IPS-15b (cell line): ENCODE data around the gene YARS1.

Source experiments
- H3K27me3 ChIP-seq: one replicate; pipeline ENCODE4 v1.6.1; 2013; ENCODE audit warnings: low read length; ENCODE audit not compliant: control insufficient read depth, insufficient read depth
- H3K36me3 ChIP-seq: one replicate; pipeline ENCODE4 v1.6.1; 2013; ENCODE audit warnings: low read length; ENCODE audit not compliant: control insufficient read depth, insufficient read depth
- H3K4me1 ChIP-seq: one replicate; pipeline ENCODE4 v1.6.1; 2013; ENCODE audit warnings: mild to moderate bottlenecking, low read length; ENCODE audit not compliant: control insufficient read depth, insufficient read depth
- H3K4me3 ChIP-seq: one replicate; pipeline ENCODE4 v1.5.1; 2013; ENCODE audit warnings: low read depth, low read length
- H3K9ac ChIP-seq: one replicate; pipeline ENCODE4 v1.6.1; 2013; ENCODE audit warnings: low read depth, mild to moderate bottlenecking, low read length
- H3K9me3 ChIP-seq: one replicate; pipeline ENCODE4 v1.6.1; 2013; ENCODE audit warnings: mild to moderate bottlenecking, low read length; ENCODE audit not compliant: control insufficient read depth, insufficient read depth

The YARS1 gene

GRCh38 chr1:32773764-32774463, 43.2 kb downstream of the YARS1 start:
- H3K4me1 ChIP-seq = peaks cover 5% of the 10 kb centered on the region
- H3K4me3 ChIP-seq = no peak overlapping the region
- H3K9ac ChIP-seq = no peak overlapping the region
- H3K9me3 ChIP-seq = no peaks in the 10 kb centered on the region
- peaks cover 48% of the 10 kb centered on the region for H3K36me3 ChIP-seq
- H3K27me3 ChIP-seq = no peaks in the 10 kb centered on the region

GRCh38 chr1:32773018-32773763, 44.0 kb downstream of the YARS1 start:
- no peaks in the 10 kb centered on the region for H3K27me3 ChIP-seq
- peaks cover 51% of the 10 kb centered on the region for H3K36me3 ChIP-seq
- no peak overlapping the region for H3K4me3 ChIP-seq
- no peak overlapping the region for H3K9ac ChIP-seq
- no peaks in the 10 kb centered on the region for H3K9me3 ChIP-seq
- peaks cover 5% of the 10 kb centered on the region for H3K4me1 ChIP-seq

- H3K4me1 ChIP-seq = peaks cover 5% of the 10 kb centered on the region
These were observed 44.7 kb downstream of the YARS1 start for GRCh38 chr1:32772281-32773017.

GRCh38 chr1:32771561-32772280, 45.4 kb downstream of the YARS1 start:
- Histone ChIP-seq H3K9ac (no peak overlapping the region), H3K4me3 (no peak overlapping the region)

More at GRCh38 chr1:32772281-32773017, 44.7 kb downstream of the YARS1 start:
- Histone ChIP-seq H3K27me3 (no peaks in the 10 kb centered on the region), H3K9me3 (no peaks in the 10 kb centered on the region), H3K4me3 (no peak overlapping the region), H3K36me3 (peaks cover 53% of the 10 kb centered on the region), H3K9ac (peak overlapping the region; percentile 37)

GRCh38 chr1:32770741-32771548, 46.2 kb downstream of the YARS1 start:
- H3K27me3 ChIP-seq = no peaks in the 10 kb centered on the region
- H3K4me1 ChIP-seq = peaks cover 10% of the 10 kb centered on the region
- no peaks in the 10 kb centered on the region for H3K9me3 ChIP-seq
- no peak overlapping the region for H3K4me3 ChIP-seq
- peaks cover 51% of the 10 kb centered on the region for H3K36me3 ChIP-seq
- no peak overlapping the region for H3K9ac ChIP-seq

More at GRCh38 chr1:32771561-32772280, 45.4 kb downstream of the YARS1 start:
- Histone ChIP-seq H3K9me3 (no peaks in the 10 kb centered on the region), H3K27me3 (no peaks in the 10 kb centered on the region), H3K36me3 (peaks cover 56% of the 10 kb centered on the region), H3K4me1 (peaks cover 10% of the 10 kb centered on the region)

GRCh38 chr1:32770221-32770731, 46.9 kb downstream of the YARS1 start:
- Histone ChIP-seq H3K36me3 (peaks cover 47% of the 10 kb centered on the region), H3K4me1 (peaks cover 11% of the 10 kb centered on the region), H3K9ac (no peak overlapping the region), H3K4me3 (no peak overlapping the region), H3K27me3 (no peaks in the 10 kb centered on the region), H3K9me3 (no peaks in the 10 kb centered on the region)

GRCh38 chr1:32769524-32770220, 47.5 kb downstream of the YARS1 start:
- Histone ChIP-seq H3K9me3 (no peaks in the 10 kb centered on the region), H3K36me3 (peaks cover 47% of the 10 kb centered on the region), H3K27me3 (no peaks in the 10 kb centered on the region), H3K4me1 (peaks cover 17% of the 10 kb centered on the region), H3K9ac (no peak overlapping the region), H3K4me3 (no peak overlapping the region)

- Histone ChIP-seq H3K36me3 (peaks cover 41% of the 10 kb centered on the region), H3K27me3 (no peaks in the 10 kb centered on the region), H3K9ac (no peak overlapping the region)
These were observed 48.9 kb downstream of the YARS1 start for GRCh38 chr1:32768110-32768850.

GRCh38 chr1:32767641-32768040, 49.5 kb downstream of the YARS1 start:
- Histone ChIP-seq H3K4me3 (peak overlapping the region; percentile 38), H3K36me3 (peaks cover 35% of the 10 kb centered on the region), H3K9me3 (no peaks in the 10 kb centered on the region), H3K4me1 (peaks cover 16% of the 10 kb centered on the region), H3K9ac (no peak overlapping the region), H3K27me3 (no peaks in the 10 kb centered on the region)

More at GRCh38 chr1:32768110-32768850, 48.9 kb downstream of the YARS1 start:
- Histone ChIP-seq H3K9me3 (no peaks in the 10 kb centered on the region), H3K4me1 (peaks cover 18% of the 10 kb centered on the region), H3K4me3 (no peak overlapping the region)

GRCh38 chr1:32767156-32767555, 50.0 kb downstream of the YARS1 start:
- H3K9me3 ChIP-seq = no peaks in the 10 kb centered on the region

More at GRCh38 chr1:32767156-32767555, 50.0 kb downstream of the YARS1 start:
- peaks cover 31% of the 10 kb centered on the region for H3K36me3 ChIP-seq
- peak overlapping the region; percentile 38 for H3K4me3 ChIP-seq
- H3K4me1 ChIP-seq = peaks cover 14% of the 10 kb centered on the region
- H3K27me3 ChIP-seq = no peaks in the 10 kb centered on the region
- peak overlapping the region; percentile 56 for H3K9ac ChIP-seq
